NCI-H146 treated with DMSO at 0.1 percent for 48 hours (cell line): ENCODE results near the gene BCKDK.
"Not testable (repeated sequence)": the region's sequence is repeated elsewhere in the genome, so short reads cannot be mapped to it uniquely, and the experiment has no call there.

Experiments
- DNase-seq: peaks from one replicate; lab custom pipeline; 2025; ENCODE audit not compliant: unreplicated experiment; lab: John Stamatoyannopoulos, UW

BCKDK gene

DNA sequence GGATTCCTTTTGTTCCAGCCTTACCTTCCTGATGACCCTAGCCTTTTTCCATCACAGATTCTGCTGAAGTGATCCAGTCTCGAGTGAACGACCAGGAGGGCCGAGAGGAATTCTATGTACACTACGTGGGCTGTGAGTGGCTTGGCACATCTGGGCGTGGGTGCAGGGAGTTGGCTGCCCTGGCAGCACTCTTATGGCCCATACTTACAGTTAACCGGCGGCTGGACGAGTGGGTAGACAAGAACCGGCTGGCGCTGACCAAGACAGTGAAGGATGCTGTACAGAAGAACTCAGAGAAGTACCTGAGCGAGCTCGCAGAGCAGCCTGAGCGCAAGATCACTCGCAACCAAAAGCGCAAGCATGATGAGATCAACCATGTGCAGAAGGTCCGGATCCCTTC lies 11.9 kb downstream of the BCKDK start:
- no peak for DNase-seq

DNA sequence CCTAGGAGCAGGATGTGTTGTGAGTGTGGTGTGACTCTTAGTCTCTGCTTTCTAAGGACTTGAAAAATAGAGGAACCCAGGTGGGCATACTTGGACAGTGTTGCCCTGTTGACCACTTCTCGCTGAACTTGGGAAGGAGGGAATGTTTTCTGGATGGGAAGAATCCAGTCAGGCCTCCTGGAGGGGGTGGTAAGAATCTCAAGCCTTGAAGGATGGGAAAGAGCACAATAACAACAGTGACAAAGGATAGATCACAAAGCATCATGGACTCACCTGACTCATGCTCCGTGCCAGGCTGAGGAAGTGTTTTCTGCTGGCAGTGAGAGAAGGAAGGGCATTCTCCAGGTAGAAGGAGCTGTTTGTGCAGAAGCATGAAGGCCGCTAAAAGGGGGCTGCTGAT lies 17.7 kb downstream of the BCKDK start:
- no peak for DNase-seq

GRCh38 chr16:31127182-31127581 lies 19.0 kb downstream of the BCKDK start:
- no peak for DNase-seq

DNA sequence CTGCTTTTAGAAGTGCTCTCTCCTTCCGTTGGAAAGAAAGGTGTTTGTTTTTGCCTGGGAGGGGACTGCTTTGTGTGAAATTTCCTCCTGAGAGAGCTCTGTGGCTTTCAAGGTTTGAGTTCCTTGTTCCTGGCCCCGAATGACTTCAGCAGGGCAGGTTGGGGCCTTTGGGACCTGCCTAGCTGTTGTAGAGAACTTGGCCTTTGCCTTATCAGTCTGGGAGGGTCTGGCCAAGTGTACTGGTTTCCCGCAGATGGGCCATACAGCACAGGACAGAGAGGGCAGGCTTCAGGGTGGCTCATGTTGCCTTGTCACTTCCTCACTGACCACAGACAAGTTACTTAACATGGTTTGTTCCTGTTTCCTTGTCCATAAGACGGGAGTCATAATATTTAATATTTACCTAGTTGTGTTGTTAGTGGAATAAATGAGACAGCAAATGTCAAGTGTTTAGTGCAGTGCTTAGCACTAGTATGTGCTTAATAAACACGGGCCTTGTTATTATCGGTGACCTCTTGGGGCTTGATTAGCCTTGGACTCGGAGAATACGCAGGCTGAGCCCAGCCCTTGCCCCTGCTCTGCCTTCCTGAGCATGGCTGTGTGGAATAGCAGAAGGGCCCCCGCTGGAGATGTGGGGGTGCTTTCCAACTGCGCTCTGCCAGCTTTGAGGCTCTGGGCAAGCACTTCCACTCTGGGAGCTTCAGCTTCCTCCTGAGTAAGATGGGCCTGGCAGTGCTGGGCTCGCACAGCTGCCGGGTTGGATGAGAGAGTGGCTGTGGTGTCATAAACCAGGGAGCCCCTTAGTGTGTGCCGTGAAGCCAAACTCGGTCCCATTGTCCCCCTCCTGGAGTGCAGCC lies 20.8 kb downstream of the BCKDK start:
- DNase-seq = no peak

GRCh38 chr16:31129568-31130335 lies 21.6 kb downstream of the BCKDK start:
- no peak for DNase-seq

DNA sequence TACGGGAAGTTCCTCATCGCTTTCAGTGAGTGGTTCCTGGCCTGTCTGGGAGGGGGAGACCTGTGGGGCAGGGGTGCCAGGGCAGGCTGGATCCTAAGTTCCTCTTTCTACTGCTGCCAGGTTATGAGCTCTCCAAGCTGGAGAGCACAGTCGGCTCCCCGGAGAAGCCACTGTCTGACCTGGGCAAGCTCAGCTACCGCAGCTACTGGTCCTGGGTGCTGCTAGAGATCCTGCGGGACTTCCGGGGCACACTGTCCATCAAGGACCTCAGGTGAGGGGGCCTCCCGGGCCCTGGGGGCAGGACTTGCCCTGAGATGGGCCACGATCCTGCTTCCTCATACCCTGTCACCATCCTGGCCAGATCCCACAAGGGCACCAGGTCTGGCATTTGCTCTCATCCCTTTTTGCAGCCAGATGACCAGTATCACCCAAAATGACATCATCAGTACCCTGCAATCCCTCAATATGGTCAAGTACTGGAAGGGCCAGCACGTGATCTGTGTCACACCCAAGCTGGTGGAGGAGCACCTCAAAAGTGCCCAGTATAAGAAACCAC lies 22.2 kb downstream of the BCKDK start:
- no peak for DNase-seq

DNA sequence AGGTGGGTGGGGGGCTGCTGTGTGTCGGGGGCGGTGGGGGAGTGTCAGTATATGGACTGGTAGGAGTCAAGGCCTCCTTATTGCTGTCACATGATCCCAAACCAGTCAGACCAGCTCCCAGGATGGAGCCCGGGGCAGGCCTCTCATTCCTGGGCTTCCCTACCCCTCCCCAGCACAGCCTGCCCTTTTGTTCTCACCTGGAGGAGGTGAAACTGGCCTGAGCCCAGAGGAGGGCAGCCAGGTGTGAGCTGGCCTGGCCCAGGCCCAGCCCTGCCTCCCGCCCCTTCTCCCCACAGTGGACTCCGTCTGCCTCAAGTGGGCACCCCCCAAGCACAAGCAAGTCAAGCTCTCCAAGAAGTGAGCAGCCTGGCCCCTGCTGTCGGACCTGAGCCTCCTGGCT lies 22.7 kb downstream of the BCKDK start:
- DNase-seq = no peak

DNA sequence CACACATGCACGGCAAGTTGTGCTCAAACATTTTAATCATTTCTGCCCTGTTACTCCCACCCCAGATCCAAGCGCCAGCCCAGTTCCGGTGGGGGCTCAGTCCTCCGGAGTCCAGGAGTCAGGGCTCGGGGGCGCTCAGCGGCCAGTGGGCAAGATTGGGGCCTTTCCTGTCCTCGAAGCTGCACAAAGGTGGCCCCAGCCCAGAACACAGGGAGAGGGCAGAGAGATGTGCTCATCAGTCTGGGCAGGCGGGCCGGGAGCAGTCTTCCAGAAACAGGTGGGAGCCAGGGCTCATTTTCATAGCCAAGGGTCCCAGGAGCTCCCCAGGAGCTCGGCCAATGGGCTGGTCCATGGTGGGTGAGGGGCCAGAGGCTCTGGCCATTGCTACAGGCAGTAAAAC lies 23.2 kb downstream of the BCKDK start:
- no peak for DNase-seq

- no peak for DNase-seq
These were observed 23.7 kb downstream of the BCKDK start for GRCh38 chr16:31131841-31132271.

DNA sequence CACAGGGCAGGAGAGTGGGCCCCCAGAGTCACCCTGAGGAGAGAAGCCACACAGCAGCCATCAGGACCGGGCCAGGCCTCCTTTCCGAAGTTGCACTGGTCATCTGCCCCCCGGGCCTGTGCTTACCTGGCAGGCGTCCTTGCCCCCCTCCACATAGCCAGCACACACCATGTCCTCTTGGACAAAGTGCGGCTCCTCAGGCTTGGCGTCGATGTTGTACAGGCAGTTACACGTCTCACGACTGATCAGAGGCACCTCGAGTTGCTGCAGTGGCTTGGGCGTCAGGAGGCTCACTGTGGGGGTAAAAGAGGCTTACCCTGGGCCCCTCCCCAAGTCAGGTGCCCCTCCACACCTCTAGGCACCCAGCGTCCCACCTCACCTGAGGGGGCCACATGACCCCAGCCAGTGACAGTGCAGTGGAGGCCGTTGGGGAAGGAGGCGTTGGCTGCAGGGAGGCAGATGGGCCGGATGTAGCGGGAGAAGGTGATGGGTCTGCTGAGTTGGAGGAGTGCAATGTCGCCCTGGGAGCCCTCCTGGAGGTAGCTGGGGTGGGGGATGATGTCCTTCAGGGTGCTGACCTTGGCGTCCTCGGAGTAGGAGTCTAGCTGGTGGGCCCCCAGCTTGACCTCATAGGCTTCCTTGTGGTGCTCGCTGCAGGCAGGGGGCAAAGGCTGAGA lies 24.3 kb downstream of the BCKDK start:
- no peak for DNase-seq

GRCh38 chr16:31133046-31133501 lies 24.9 kb downstream of the BCKDK start:
- DNase-seq = no peak

DNA sequence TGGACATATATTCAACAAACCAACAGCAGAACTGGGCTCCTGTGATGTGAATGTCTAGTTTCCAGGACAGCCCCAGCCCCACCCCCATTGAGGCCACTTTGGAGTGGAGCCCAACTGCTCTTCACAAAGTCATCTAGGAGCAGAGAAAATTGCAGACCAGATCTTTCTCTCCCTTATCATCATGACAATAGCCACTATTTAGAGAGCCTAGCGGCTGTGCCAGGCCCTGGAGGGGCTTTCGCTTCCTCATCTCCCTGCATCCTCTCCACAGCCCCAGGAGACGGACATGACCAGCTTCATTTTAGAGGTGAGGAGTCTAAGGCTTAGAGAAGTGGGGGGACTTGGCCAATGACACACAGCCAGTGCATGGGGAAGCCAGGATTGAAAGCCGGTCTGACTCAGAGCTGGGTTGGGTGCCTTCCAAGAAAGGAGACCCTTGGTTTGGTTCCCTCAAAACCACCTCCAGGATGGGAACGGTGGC lies 25.9 kb downstream of the BCKDK start:
- no peak for DNase-seq

DNA sequence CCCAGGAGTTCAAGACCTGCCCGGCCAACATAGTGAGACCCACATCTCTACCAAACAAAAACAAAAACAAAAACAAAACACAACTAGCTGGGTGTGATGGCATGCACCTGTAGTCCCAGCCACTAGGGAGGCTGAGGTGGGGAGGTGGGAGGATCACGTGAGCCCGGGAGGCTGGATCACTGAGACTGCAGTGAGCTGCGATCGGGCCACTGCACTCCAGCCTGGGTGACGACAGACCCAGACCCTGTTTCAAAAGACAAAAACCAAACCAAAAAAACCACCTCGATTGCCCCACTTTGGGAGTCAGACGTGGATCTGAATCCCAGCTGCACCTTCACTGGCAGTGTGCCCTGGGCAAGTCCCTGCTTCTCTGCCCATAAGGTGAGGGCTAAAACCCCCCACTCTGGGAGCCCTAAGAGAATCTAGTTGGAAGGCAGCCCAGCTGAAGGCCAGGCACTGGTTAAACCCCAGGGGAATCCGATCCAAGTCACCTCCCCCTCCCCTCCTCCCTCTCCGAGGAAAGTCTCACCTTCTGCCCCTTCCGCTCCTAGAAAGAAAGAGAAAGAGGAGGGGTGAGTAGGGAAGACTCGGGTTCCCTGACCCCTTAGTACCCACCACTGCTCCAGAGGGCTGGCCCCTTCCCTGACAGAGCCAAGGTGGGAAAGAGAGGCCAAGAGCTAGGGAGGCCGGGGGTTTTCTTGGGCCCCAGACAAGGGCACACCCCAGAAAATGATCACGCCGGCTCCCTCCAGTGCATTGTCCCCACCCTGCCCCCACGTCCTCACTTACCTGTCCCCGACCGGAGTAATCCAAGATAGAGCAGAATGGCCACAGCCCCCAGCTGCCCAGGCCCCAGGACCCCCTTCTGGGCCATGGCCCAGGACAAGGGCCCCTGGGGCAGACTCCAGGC lies 26.7 kb downstream of the BCKDK start:
- DNase-seq = no peak

DNA sequence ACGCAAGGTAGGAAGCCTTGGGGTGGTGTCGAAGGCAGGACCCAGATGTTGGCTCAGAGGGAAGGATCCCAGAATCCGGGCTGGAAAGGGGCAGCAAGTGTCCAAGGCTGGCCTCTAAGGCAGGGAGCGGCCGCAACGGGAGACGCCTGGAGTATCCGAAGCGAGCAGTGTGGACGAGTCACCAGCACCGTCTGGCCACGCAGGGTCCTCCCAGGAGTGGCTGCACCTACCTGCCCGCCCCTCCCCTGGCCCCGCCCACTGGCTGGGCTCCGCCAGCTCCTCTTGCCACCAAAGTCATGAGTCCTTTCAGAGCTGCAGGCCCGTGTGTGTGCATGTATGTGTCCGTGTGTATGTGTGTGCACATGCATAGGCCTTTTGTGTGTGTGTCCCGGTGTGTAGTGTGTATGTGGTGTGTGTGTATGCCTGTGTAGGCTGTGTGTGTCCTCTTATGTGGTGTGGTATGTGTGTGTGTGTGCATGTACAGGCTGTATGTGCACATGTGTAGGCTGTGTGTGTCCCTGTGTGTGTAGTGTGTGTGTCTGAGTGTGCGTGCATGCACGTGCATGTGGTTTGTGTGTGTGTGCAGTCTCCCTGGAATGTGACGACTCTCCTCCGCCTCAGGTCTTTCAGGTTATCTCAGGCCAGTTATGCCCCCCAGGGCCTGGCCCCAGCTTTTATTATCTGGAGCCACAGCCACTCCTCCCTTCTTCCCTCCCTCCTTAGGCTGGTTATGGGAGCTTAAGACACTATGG lies 27.5 kb downstream of the BCKDK start, which contains the start of gene PRSS8:
TSS of gene PRSS8 (minus strand) at position 193 of the 752 bp plus-strand sequence. CDS start 229 bp downstream, outside the sequence.
- DNase-seq = no peak

GRCh38 chr16:31136287-31136662 lies 28.1 kb downstream of the BCKDK start:
- DNase-seq = no peak

DNA sequence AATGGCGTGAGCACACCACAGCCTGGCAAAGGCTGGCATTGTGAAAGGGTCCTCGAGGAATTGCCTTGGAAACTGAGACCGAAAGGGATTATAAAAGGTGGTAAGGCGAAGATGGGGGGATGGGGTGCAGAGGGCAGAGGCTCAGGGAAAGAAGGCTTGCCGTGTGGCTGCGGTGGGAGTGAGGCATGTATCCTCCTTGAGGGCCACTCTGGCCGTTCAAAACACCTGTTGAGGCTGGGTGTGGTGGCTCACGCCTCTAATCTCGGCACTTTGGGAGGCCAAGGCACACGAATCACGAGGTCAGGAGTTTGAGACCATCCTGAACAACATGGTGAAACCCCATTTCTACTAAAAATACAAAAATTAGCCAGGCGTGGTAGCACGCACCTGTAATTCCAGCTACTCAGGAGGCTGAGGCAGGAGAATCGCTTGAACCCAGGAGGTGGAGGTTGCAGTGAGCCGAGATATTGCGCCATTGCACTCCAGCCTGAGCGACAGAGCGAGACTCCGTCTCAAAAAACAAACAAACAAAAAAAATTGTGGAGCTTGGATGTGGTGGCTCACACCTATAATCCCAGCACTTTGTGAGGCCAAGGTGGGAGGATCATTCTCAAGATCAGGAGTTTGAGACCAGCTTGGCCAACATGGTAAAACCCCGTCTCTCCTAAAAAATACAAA lies 28.8 kb downstream of the BCKDK start:
- DNase-seq = not testable (repeated sequence)

- DNase-seq = no peak
These were observed 30.7 kb downstream of the BCKDK start for GRCh38 chr16:31138621-31139578.

DNA sequence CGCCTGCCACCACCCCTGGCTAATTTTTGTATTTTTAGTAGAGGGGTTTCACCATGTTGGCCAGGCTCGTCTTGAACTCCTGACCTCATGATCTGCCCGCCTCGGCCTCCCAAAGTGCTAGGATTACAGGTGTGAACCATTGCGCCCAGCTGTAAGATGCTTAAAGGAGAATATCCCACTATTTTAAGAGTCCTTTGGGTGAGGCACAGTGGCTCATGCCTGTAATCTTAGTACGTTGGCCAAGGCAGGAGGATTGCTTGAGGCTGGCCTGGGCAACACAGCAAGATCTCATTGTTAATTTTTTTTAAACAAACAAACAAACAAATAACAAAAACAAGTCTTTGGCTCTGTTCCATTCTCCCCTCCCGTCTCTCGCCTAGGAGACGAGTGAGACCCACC lies 32.9 kb downstream of the BCKDK start:
- not testable (repeated sequence) for DNase-seq
